ENCODE measurements around the gene RUFY1.

DNA sequence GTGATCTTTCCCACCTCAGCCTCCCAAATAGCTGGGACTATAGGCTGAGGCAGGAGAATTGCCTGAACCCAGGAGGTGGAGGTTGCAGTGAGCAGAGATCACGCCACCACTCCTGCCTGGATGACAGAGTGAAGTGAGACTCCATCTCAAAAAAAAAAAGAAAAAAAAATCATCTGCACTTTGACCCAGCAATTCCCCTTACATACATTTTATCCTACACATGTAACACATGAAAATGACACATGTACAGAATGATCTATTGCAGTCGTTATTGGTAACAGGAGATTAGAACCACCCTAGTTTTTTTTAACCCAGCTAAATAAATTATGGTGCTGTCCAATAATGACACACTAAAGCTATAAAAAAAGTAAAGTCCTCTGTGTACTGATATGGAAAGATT, 14.2 kb downstream of the RUFY1 start:
- TF ChIP-seq, protein P1, sequence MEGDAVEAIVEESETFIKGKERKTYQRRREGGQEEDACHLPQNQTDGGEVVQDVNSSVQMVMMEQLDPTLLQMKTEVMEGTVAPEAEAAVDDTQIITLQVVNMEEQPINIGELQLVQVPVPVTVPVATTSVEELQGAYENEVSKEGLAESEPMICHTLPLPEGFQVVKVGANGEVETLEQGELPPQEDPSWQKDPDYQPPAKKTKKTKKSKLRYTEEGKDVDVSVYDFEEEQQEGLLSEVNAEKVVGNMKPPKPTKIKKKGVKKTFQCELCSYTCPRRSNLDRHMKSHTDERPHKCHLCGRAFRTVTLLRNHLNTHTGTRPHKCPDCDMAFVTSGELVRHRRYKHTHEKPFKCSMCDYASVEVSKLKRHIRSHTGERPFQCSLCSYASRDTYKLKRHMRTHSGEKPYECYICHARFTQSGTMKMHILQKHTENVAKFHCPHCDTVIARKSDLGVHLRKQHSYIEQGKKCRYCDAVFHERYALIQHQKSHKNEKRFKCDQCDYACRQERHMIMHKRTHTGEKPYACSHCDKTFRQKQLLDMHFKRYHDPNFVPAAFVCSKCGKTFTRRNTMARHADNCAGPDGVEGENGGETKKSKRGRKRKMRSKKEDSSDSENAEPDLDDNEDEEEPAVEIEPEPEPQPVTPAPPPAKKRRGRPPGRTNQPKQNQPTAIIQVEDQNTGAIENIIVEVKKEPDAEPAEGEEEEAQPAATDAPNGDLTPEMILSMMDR (IDR thresholded peaks at IDR 0.05; ENCODE audit: low read length), result no peak
- no peak for TF ChIP-seq EZH2 (IDR thresholded peaks at IDR 0.05; ENCODE audit: borderline replicate concordance, low read length)

All from OCI-LY1 (cell line).